IMR-90 (cell line): ENCODE results near the gene AMOTL1. TPM values are rescaled to one million over a fixed set of nuclear protein-coding genes. Genes with fewer than 3 reads are reported as not detected.

Source experiments
- ATAC-seq: fragments of 200-7000 bp; cut with Tn5 transposase; 2 replicates; pipeline ENCODE4 v1.9.1; 2020; ENCODE audit warnings: low read depth, mild to moderate bottlenecking, moderate library complexity
- BruUV-seq: library from RNA; stranded (reverse); fragments of 400-500 nt; replicated peaks from 2 replicates; lab custom pipeline; 2021; lab: Mats Ljungman, UMichigan
- CTCF ChIA-PET: fragments of 300-600 bp; formaldehyde crosslinking; extraction: SDS; loops from one replicate; lab custom pipeline; 2021; ENCODE audit warnings: antibody characterized with exemption; lab: Yijun Ruan, JAX
- POLR2A ChIA-PET: fragments of 300-600 bp; sonication (Branson Sonifier 250); formaldehyde crosslinking; loops from one replicate; lab custom pipeline; 2022; ENCODE audit warnings: antibody characterized with exemption; ENCODE audit not compliant: unreplicated experiment; lab: Charles Lee
- DNase-seq: peaks from one replicate; pipeline ENCODE4 v3.0.0; 2013
- H2AFZ ChIP-seq: replicated peaks from 2 replicates; pipeline ENCODE3; 2013; ENCODE audit warnings: low read length, mild to moderate bottlenecking; ENCODE audit not compliant: poor library complexity
- H2AK5ac ChIP-seq: 2 replicates; pipeline ENCODE4 v1.6.1; 2013; ENCODE audit warnings: low read depth, low read length, inconsistent platforms
- H2AK9ac ChIP-seq: replicated peaks from 2 replicates; pipeline ENCODE3; 2013; ENCODE audit warnings: mild to moderate bottlenecking, low read depth, low read length, moderate library complexity; ENCODE audit not compliant: poor library complexity
- H2BK120ac ChIP-seq: 2 replicates; pipeline ENCODE4 v1.6.1; 2013; ENCODE audit warnings: low read depth, low read length, inconsistent platforms
- H2BK15ac ChIP-seq: 3 replicates; pipeline ENCODE4 v1.6.1; 2013; ENCODE audit warnings: low read depth, low read length, inconsistent platforms
- H2BK20ac ChIP-seq: 2 replicates; pipeline ENCODE4 v1.6.1; 2013; ENCODE audit warnings: low read depth, mild to moderate bottlenecking, inconsistent platforms, low read length, moderate library complexity
- H2BK5ac ChIP-seq: 2 replicates; pipeline ENCODE4 v1.6.1; 2013; ENCODE audit warnings: mild to moderate bottlenecking, low read depth, low read length, inconsistent platforms; ENCODE audit not compliant: poor library complexity, severe bottlenecking
- H3K14ac ChIP-seq: replicated peaks from 2 replicates; pipeline ENCODE4 v1.6.1; 2013; ENCODE audit warnings: low read depth, low read length, inconsistent platforms
- H3K18ac ChIP-seq: 2 replicates; pipeline ENCODE4 v1.6.1; 2013; ENCODE audit warnings: low read depth, low read length, control low read depth
- H3K23ac ChIP-seq: 2 replicates; pipeline ENCODE4 v1.6.1; 2013; ENCODE audit warnings: low read depth, low read length, inconsistent platforms
- H3K27ac ChIP-seq: 2 replicates; pipeline ENCODE4 v1.5.1; 2013; ENCODE audit warnings: mild to moderate bottlenecking, control low read depth, low read length; ENCODE audit not compliant: insufficient read depth
- H3K27me3 ChIP-seq: 2 replicates; pipeline ENCODE4 v1.6.1; 2013; ENCODE audit warnings: low read length; ENCODE audit not compliant: control insufficient read depth, insufficient read depth
- H3K36me3 ChIP-seq: 2 replicates; pipeline ENCODE4 v1.6.1; 2013; ENCODE audit warnings: low read length, mixed read lengths; ENCODE audit not compliant: control insufficient read depth, insufficient read depth
- H3K4ac ChIP-seq: 2 replicates; pipeline ENCODE4 v1.6.1; 2013; ENCODE audit warnings: low read depth, low read length, inconsistent platforms
- H3K4me1 ChIP-seq: 2 replicates; pipeline ENCODE4 v1.6.1; 2013; ENCODE audit warnings: low read length, mixed read lengths; ENCODE audit not compliant: control insufficient read depth, insufficient read depth
- H3K4me2 ChIP-seq: 2 replicates; pipeline ENCODE4 v1.6.1; 2013; ENCODE audit warnings: low read depth, mild to moderate bottlenecking, control low read depth, low read length, moderate library complexity
- H3K4me3 ChIP-seq: 2 replicates; pipeline ENCODE4 v1.5.1; 2013; ENCODE audit warnings: low read depth, mild to moderate bottlenecking, control low read depth, low read length, moderate library complexity; ENCODE audit not compliant: insufficient read depth
- H3K56ac ChIP-seq: 2 replicates; pipeline ENCODE4 v1.6.1; 2013; ENCODE audit warnings: low read length, inconsistent platforms; ENCODE audit not compliant: insufficient read depth; ENCODE audit errors: extremely low read depth
- H3K79me1 ChIP-seq, 2 experiments: 2 replicates each; pipeline ENCODE4 v1.6.1; 2013; ENCODE audit warnings: low read length in 2 of 2, inconsistent platforms in 1 of 2, low read depth in 1 of 2
- H3K9ac ChIP-seq: 2 replicates; pipeline ENCODE4 v1.6.1; 2013; ENCODE audit warnings: low read depth, low read length, control low read depth
- H3K9me1 ChIP-seq: 2 replicates; pipeline ENCODE4 v1.6.1; 2013; ENCODE audit warnings: low read length, inconsistent platforms; ENCODE audit not compliant: insufficient read depth
- H3K9me3 ChIP-seq: 2 replicates; pipeline ENCODE4 v1.6.1; 2013; ENCODE audit warnings: low read length; ENCODE audit not compliant: control insufficient read depth, insufficient read depth
- H4K20me1 ChIP-seq: 2 replicates; pipeline ENCODE4 v1.6.1; 2013; ENCODE audit warnings: low read length, inconsistent platforms; ENCODE audit not compliant: insufficient read depth
- H4K5ac ChIP-seq: 2 replicates; pipeline ENCODE4 v1.6.1; 2013; ENCODE audit warnings: mild to moderate bottlenecking, low read depth, low read length, control low read depth
- H4K8ac ChIP-seq, 2 experiments: 2 replicates each; pipeline ENCODE4 v1.6.1; 2013; ENCODE audit warnings: low read depth in 2 of 2, low read length in 2 of 2, control low read depth in 1 of 2, inconsistent platforms in 1 of 2
- H4K91ac ChIP-seq: 2 replicates; pipeline ENCODE4 v1.6.1; 2013; ENCODE audit warnings: low read depth, low read length, inconsistent platforms; ENCODE audit not compliant: insufficient read depth
- BHLHE40 ChIP-seq: fragments of 150-350 bp; IDR thresholded peaks from 2 replicates; pipeline ENCODE4 v1.6.1; 2016; ENCODE audit warnings: mild to moderate bottlenecking, low read depth, low read length
- CEBPB ChIP-seq: IDR thresholded peaks from 2 replicates; pipeline ENCODE4 v1.6.1; 2012; ENCODE audit warnings: low read depth, low read length, improper control_type of control experiment
- CHD1 ChIP-seq: IDR thresholded peaks from 2 replicates; pipeline ENCODE4 v1.6.1; 2012; ENCODE audit warnings: low read depth, low read length, improper control_type of control experiment
- FOS ChIP-seq: fragments of 150-350 bp; IDR thresholded peaks from 2 replicates; pipeline ENCODE4 v1.6.1; 2016; ENCODE audit warnings: low read depth, low read length
- MAZ ChIP-seq: IDR thresholded peaks from 2 replicates; pipeline ENCODE4 v1.6.1; 2012; ENCODE audit warnings: low read depth, mild to moderate bottlenecking, low read length, improper control_type of control experiment, moderate library complexity, borderline replicate concordance
- MXI1 ChIP-seq: IDR thresholded peaks from 2 replicates; pipeline ENCODE4 v1.6.1; 2012; ENCODE audit warnings: low read depth, mild to moderate bottlenecking, low read length, moderate library complexity, borderline replicate concordance
- POLR2A ChIP-seq: IDR thresholded peaks from 2 replicates; pipeline ENCODE4 v1.6.1; 2012; ENCODE audit warnings: mild to moderate bottlenecking, low read depth, low read length
- RAD21 ChIP-seq: IDR thresholded peaks from 2 replicates; pipeline ENCODE4 v1.6.1; 2012; ENCODE audit warnings: low read length, improper control_type of control experiment
- SMC3 ChIP-seq: fragments of 150-350 bp; IDR thresholded peaks from 2 replicates; pipeline ENCODE4 v1.6.1; 2016; ENCODE audit warnings: low read depth, mild to moderate bottlenecking, antibody characterized with exemption, low read length, moderate library complexity
- WGBS, 2 experiments: methylation state at CpG; one replicate each; pipeline versions ENCODE4 v1.1.5 to v1.1.7; 2013; ENCODE audit warnings: missing lambda C conversion rate in 2 of 2; ENCODE audit not compliant: insufficient read length in 1 of 2; ENCODE audit errors: extremely low coverage in 2 of 2; 5-methylcytosine and 5-hydroxymethylcytosine counted together
- dilution Hi-C: fragments of 300-500 bp; cut with HindIII; formaldehyde crosslinking; loops from one replicate; pipeline ENCODE4 v1.14.3; 2018; ENCODE audit warnings: low sequenced_read_pairs; ENCODE audit not compliant: unreplicated experiment
- in situ Hi-C: fragments of 300-500 bp; cut with MboI; formaldehyde crosslinking; loops from 3 replicates; pipeline ENCODE4 v1.14.3; 2019; ENCODE audit warnings: low sequenced_read_pairs, inconsistent platforms, mixed read lengths
- intact Hi-C: fragments of 100-400 bp; cut with micrococcal nuclease; formaldehyde crosslinking; loops from 2 replicates; pipeline ENCODE4 v1.10.0; 2022
- polyA plus RNA-seq, 3 experiments: library from polyadenylated mRNA; depleted of rRNA; stranded (reverse); fragments of >200 nt; gene quantifications; 2 replicates each; pipeline ENCODE4 v1.2.3, GENCODE V29; 2012; ENCODE audit warnings: low replicate concordance in 1 of 3
- total RNA-seq: library from RNA; depleted of rRNA; stranded (reverse); fragments of >200 nt; gene quantifications from 2 replicates; pipeline ENCODE4 v1.2.3, GENCODE V29; 2012
- TF ChIP-seq, protein P1 (sequence below): conservative IDR thresholded peaks from 2 replicates; pipeline ENCODE4 v1.5.1; 2012; ENCODE audit warnings: mild to moderate bottlenecking, low read depth, low read length, improper control_type of control experiment
- TF ChIP-seq, protein P2 (sequence below): fragments of 150-350 bp; IDR thresholded peaks from 2 replicates; pipeline ENCODE4 v1.6.1; 2017; ENCODE audit warnings: mild to moderate bottlenecking, antibody characterized with exemption, low read length, low read depth
- TF ChIP-seq, protein P3 (sequence below): fragments of 150-350 bp; IDR thresholded peaks from 2 replicates; pipeline ENCODE4 v1.6.1; 2016; ENCODE audit warnings: low read depth, mild to moderate bottlenecking, low read length, moderate library complexity, borderline replicate concordance

AMOTL1 gene
- total and polyA plus RNA-seq, 2 of the 4 experiments (the other 2 are of a cell fraction) = 18.6 to 49.5 TPM

DNA sequence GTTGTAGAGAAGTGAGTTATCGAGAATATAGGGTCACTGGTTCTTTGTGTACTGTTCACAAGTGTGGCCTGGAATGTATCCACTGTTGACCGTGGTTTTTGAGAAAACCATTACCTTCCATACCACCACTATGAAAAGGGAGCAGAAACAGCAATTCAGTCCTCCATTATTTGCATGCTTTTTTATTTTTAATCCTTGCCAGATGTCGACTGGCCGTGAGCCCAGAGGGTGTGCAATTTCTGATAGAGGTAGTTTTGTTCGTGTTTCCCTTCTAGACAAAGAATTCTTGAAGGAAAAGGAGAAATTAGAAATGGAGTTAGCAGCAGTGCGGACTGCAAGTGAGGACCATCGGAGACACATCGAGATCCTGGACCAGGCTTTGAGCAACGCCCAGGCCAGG, 81.7 kb downstream of the AMOTL1 start:
- TF ChIP-seq RAD21 = no peak
- no peak for TF ChIP-seq MAZ
- TF ChIP-seq, protein P1, sequence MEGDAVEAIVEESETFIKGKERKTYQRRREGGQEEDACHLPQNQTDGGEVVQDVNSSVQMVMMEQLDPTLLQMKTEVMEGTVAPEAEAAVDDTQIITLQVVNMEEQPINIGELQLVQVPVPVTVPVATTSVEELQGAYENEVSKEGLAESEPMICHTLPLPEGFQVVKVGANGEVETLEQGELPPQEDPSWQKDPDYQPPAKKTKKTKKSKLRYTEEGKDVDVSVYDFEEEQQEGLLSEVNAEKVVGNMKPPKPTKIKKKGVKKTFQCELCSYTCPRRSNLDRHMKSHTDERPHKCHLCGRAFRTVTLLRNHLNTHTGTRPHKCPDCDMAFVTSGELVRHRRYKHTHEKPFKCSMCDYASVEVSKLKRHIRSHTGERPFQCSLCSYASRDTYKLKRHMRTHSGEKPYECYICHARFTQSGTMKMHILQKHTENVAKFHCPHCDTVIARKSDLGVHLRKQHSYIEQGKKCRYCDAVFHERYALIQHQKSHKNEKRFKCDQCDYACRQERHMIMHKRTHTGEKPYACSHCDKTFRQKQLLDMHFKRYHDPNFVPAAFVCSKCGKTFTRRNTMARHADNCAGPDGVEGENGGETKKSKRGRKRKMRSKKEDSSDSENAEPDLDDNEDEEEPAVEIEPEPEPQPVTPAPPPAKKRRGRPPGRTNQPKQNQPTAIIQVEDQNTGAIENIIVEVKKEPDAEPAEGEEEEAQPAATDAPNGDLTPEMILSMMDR = no peak
- no peak for TF ChIP-seq POLR2A
- no peak for TF ChIP-seq FOS
- TF ChIP-seq CHD1 = no peak
- no peak for TF ChIP-seq SMC3
- TF ChIP-seq, protein P2, sequence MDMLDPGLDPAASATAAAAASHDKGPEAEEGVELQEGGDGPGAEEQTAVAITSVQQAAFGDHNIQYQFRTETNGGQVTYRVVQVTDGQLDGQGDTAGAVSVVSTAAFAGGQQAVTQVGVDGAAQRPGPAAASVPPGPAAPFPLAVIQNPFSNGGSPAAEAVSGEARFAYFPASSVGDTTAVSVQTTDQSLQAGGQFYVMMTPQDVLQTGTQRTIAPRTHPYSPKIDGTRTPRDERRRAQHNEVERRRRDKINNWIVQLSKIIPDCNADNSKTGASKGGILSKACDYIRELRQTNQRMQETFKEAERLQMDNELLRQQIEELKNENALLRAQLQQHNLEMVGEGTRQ = no peak
- TF ChIP-seq, protein P3, sequence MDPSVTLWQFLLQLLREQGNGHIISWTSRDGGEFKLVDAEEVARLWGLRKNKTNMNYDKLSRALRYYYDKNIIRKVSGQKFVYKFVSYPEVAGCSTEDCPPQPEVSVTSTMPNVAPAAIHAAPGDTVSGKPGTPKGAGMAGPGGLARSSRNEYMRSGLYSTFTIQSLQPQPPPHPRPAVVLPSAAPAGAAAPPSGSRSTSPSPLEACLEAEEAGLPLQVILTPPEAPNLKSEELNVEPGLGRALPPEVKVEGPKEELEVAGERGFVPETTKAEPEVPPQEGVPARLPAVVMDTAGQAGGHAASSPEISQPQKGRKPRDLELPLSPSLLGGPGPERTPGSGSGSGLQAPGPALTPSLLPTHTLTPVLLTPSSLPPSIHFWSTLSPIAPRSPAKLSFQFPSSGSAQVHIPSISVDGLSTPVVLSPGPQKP = no peak
- no peak for TF ChIP-seq MXI1
- TF ChIP-seq CEBPB = no peak
- no peak for TF ChIP-seq BHLHE40
- intact Hi-C loops = loop anchor here (5.0 kb wide), 2 partner anchors 43 to 83 kb away; partner anchors contain the start of gene AMOTL1
- Histone ChIP-seq H3K4me2 (no peak overlapping the region), H2BK20ac (no peak overlapping the region), H2AK9ac (no peak overlapping the region), H3K27ac (peak overlapping the region; percentile 79; the same call in 1 of the 2 replicates), H4K91ac (no peak overlapping the region), H3K79me1 (peaks cover 53 to 77% of the 10 kb centered on the region in 2 experiments), H3K9me3 (no peaks in the 10 kb centered on the region), H3K56ac (no peak overlapping the region), H3K18ac (peak overlapping the region; percentile 46; the same call in 1 of the 2 replicates), H3K4me3 (no peak overlapping the region), H4K8ac (no peak overlapping the region), H4K5ac (peak overlapping the region; percentile 68; the same call in 1 of the 2 replicates), H3K9ac (no peak overlapping the region), H4K20me1 (peaks cover 6% of the 10 kb centered on the region), H3K9me1 (peaks cover 29% of the 10 kb centered on the region), H2BK5ac (no peak overlapping the region), H3K27me3 (no peaks in the 10 kb centered on the region), H2AFZ (no peak overlapping the region), H2BK15ac (no peak overlapping the region), H3K23ac (no peak overlapping the region), H2BK120ac (no peak overlapping the region), H3K14ac (no peak overlapping the region), H2AK5ac (no peak overlapping the region), H3K4me1 (peaks cover 9% of the 10 kb centered on the region), H3K4ac (no peak overlapping the region), H3K36me3 (peaks cover 42% of the 10 kb centered on the region)
- ChIA-PET POLR2A (no interaction called here), CTCF (no interaction called here)
- BruUV-seq = no TSS peak
- ATAC-seq (no peak), DNase-seq (peak; percentile 23)
- dilution Hi-C loops = no loop called here
- in situ Hi-C loops = no loop called here
- WGBS, 2 experiments = 60% methylated on average over 3 of the region's 9 CpGs; no CpG with 5 or more reads in 1 of the 2 experiments
